SK-N-SH treated with all-trans-retinoic acid at 6 μM for 48 hours (cell line): ENCODE data around the gene LENG1.

ENCODE experiments used
- ATAC-seq: fragments of 200-7000 bp; cut with Tn5 transposase; 3 replicates; pipeline ENCODE4 v1.9.1; 2020; ENCODE audit warnings: mild to moderate bottlenecking, moderate library complexity
- BACH2 ChIP-seq: fragments of 250-450 bp; sonication (Bioruptor Pico); IDR thresholded peaks from 2 replicates; pipeline ENCODE4 v1.9.0; 2021; ENCODE audit warnings: mild to moderate bottlenecking, borderline replicate concordance
- CSDC2 ChIP-seq: fragments of 250-450 bp; sonication (Bioruptor Pico); IDR thresholded peaks from 2 replicates; pipeline ENCODE4 v1.5.0; 2020; ENCODE audit warnings: mild to moderate bottlenecking, moderate library complexity
- ESRRG ChIP-seq: fragments of 250-450 bp; sonication (Bioruptor Pico); IDR thresholded peaks from 2 replicates; pipeline ENCODE4 v1.6.1; 2021; ENCODE audit warnings: mild to moderate bottlenecking
- GLIS3 ChIP-seq: fragments of 250-450 bp; sonication (Bioruptor Pico); IDR thresholded peaks from 2 replicates; pipeline ENCODE4 v1.5.0; 2020; ENCODE audit warnings: mild to moderate bottlenecking, moderate library complexity
- ISL1 ChIP-seq: fragments of 250-450 bp; sonication (Bioruptor Pico); IDR thresholded peaks from 2 replicates; pipeline ENCODE4 v2.1.2; 2022; ENCODE audit warnings: mild to moderate bottlenecking, moderate library complexity
- OSR1 ChIP-seq: fragments of 250-450 bp; sonication (Bioruptor Pico); IDR thresholded peaks from 2 replicates; pipeline ENCODE4 v1.8.0; 2022; ENCODE audit warnings: moderate library complexity, mild to moderate bottlenecking, inconsistent platforms
- PPARA ChIP-seq: fragments of 250-450 bp; sonication (Bioruptor Pico); IDR thresholded peaks from 2 replicates; pipeline ENCODE4 v1.5.0; 2020; ENCODE audit warnings: mild to moderate bottlenecking, borderline replicate concordance
- RARB ChIP-seq: fragments of 250-450 bp; sonication (Bioruptor Pico); IDR thresholded peaks from 2 replicates; pipeline ENCODE4 v1.8.0; 2021; ENCODE audit warnings: mild to moderate bottlenecking, moderate library complexity
- SNAI2 ChIP-seq: fragments of 250-450 bp; sonication (Bioruptor Pico); IDR thresholded peaks from 2 replicates; pipeline ENCODE4 v1.5.0; 2020; ENCODE audit warnings: mild to moderate bottlenecking, moderate library complexity
- TCF4 ChIP-seq: fragments of 250-450 bp; sonication (Bioruptor Pico); IDR thresholded peaks from 2 replicates; pipeline ENCODE4 v1.8.0; 2021; ENCODE audit warnings: mild to moderate bottlenecking, moderate library complexity, borderline replicate concordance
- TOX ChIP-seq: fragments of 250-450 bp; sonication (Bioruptor Pico); IDR thresholded peaks from 2 replicates; pipeline ENCODE4 v1.8.0; 2021; ENCODE audit warnings: mild to moderate bottlenecking, moderate library complexity, borderline replicate concordance
- ZFP3 ChIP-seq: fragments of 250-450 bp; sonication (Bioruptor Pico); IDR thresholded peaks from 2 replicates; pipeline ENCODE4 v1.5.0; 2020; ENCODE audit warnings: mild to moderate bottlenecking, moderate library complexity
- ZFP30 ChIP-seq: fragments of 450-650 bp; formaldehyde crosslinking; IDR thresholded peaks from 2 replicates; pipeline ENCODE4 v1.5.0; 2022; ENCODE audit warnings: mild to moderate bottlenecking, moderate library complexity
- ZNF70 ChIP-seq: fragments of 450-650 bp; formaldehyde crosslinking; IDR thresholded peaks from 2 replicates; pipeline ENCODE4 v1.5.0; 2020; ENCODE audit warnings: mild to moderate bottlenecking, moderate library complexity
- ZNF8 ChIP-seq: fragments of 450-650 bp; formaldehyde crosslinking; IDR thresholded peaks from 2 replicates; pipeline ENCODE4 v1.5.0; 2020; ENCODE audit warnings: mild to moderate bottlenecking, moderate library complexity
- TF ChIP-seq, protein P1 (sequence below): fragments of 250-450 bp; sonication (Bioruptor Pico); IDR thresholded peaks from 2 replicates; pipeline ENCODE4 v1.8.0; 2021; ENCODE audit warnings: low read depth, mild to moderate bottlenecking, moderate library complexity, borderline replicate concordance
- TF ChIP-seq, protein P2 (sequence below): fragments of 250-450 bp; sonication (Bioruptor Pico); IDR thresholded peaks from 2 replicates; pipeline ENCODE4 v1.5.1; 2020; ENCODE audit warnings: low read depth, mild to moderate bottlenecking, moderate library complexity
- TF ChIP-seq, protein P3 (sequence below): fragments of 250-450 bp; sonication (Bioruptor Pico); IDR thresholded peaks from 2 replicates; pipeline ENCODE4 v1.5.1; 2021; ENCODE audit warnings: mild to moderate bottlenecking, moderate library complexity
- TF ChIP-seq, protein P4 (sequence below): fragments of 250-450 bp; sonication (Bioruptor Pico); IDR thresholded peaks from 2 replicates; pipeline ENCODE4 v1.5.0; 2020; ENCODE audit warnings: mild to moderate bottlenecking, moderate library complexity

The LENG1 gene

DNA sequence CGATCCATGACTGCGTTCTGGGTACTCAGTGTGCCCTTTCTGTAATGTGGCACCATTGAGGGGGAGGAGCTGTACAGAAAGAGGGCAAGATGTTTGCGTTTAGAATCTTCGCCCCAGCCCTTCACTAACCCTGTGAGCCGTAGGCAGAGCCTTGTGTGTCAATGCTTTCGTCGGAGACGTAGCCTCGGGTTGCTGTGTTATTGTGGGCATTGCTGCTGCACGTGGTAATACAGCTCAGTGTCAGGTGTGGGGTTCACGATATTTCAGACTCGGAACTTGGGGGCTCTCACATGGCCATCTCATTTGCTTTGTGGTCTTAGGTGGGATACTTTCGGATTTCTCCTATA is 47.3 kb upstream of the LENG1 start (continued):
- TF ChIP-seq, protein P1, sequence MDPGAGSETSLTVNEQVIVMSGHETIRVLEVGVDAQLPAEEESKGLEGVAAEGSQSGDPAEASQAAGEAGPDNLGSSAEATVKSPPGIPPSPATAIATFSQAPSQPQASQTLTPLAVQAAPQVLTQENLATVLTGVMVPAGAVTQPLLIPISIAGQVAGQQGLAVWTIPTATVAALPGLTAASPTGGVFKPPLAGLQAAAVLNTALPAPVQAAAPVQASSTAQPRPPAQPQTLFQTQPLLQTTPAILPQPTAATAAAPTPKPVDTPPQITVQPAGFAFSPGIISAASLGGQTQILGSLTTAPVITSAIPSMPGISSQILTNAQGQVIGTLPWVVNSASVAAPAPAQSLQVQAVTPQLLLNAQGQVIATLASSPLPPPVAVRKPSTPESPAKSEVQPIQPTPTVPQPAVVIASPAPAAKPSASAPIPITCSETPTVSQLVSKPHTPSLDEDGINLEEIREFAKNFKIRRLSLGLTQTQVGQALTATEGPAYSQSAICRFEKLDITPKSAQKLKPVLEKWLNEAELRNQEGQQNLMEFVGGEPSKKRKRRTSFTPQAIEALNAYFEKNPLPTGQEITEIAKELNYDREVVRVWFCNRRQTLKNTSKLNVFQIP (CRISPR knock-in tag), result no peak
- TF ChIP-seq, protein P2, sequence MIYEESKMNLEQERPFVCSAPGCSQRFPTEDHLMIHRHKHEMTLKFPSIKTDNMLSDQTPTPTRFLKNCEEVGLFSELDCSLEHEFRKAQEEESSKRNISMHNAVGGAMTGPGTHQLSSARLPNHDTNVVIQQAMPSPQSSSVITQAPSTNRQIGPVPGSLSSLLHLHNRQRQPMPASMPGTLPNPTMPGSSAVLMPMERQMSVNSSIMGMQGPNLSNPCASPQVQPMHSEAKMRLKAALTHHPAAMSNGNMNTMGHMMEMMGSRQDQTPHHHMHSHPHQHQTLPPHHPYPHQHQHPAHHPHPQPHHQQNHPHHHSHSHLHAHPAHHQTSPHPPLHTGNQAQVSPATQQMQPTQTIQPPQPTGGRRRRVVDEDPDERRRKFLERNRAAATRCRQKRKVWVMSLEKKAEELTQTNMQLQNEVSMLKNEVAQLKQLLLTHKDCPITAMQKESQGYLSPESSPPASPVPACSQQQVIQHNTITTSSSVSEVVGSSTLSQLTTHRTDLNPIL (CRISPR knock-in tag), result no peak

DNA sequence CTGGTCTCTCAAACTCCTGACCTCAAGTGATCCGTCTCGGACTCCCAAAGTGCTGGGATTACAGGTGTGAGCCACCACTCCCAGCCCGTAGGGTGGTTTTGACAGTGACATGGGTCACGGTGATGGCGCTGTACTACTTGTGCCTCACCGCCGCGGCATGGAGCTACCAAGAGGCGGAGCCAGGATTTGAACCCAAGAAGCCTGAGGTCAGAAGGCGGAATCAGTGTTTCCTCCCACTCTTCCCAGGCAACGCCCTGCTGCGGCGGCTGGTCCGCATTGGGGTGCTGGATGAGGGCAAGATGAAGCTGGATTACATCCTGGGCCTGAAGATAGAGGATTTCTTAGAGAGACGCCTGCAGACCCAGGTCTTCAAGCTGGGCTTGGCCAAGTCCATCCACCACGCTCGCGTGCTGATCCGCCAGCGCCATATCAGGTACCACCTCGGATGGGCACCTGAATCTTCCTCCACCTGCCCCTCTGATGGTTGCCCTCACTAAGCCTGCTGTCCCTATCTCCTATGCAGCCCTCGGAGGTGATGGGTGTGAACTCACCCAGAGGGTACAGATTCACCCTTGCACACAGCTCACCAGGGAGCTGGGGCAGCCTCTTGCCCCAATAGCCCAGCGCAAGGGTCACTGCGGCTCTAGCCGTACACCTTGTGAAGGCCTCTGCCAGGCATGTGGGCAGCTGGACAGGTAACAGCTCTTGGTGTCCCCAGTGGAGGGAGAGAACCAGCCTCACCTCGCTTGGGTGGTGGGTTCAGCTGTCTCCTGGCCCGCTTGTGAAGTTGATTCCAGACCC is 46.7 kb upstream of the LENG1 start:
- ATAC-seq, result no peak
- TF ChIP-seq TOX (CRISPR knock-in tag), result no peak
- TF ChIP-seq RARB (CRISPR knock-in tag), result no peak
- no peak for TF ChIP-seq CSDC2
- no peak for TF ChIP-seq PPARA (CRISPR knock-in tag)
- TF ChIP-seq ISL1 (CRISPR knock-in tag), result no peak
- TF ChIP-seq, protein P1 (CRISPR knock-in tag), result no peak
- TF ChIP-seq, protein P2 (CRISPR knock-in tag), result no peak
- TF ChIP-seq, protein P3, sequence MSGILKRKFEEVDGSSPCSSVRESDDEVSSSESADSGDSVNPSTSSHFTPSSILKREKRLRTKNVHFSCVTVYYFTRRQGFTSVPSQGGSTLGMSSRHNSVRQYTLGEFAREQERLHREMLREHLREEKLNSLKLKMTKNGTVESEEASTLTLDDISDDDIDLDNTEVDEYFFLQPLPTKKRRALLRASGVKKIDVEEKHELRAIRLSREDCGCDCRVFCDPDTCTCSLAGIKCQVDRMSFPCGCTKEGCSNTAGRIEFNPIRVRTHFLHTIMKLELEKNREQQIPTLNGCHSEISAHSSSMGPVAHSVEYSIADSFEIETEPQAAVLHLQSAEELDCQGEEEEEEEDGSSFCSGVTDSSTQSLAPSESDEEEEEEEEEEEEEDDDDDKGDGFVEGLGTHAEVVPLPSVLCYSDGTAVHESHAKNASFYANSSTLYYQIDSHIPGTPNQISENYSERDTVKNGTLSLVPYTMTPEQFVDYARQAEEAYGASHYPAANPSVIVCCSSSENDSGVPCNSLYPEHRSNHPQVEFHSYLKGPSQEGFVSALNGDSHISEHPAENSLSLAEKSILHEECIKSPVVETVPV (CRISPR knock-in tag), result no peak
- TF ChIP-seq OSR1 (CRISPR knock-in tag), result no peak
- no peak for TF ChIP-seq TCF4
- TF ChIP-seq ZNF70, result no peak
- TF ChIP-seq, protein P4, sequence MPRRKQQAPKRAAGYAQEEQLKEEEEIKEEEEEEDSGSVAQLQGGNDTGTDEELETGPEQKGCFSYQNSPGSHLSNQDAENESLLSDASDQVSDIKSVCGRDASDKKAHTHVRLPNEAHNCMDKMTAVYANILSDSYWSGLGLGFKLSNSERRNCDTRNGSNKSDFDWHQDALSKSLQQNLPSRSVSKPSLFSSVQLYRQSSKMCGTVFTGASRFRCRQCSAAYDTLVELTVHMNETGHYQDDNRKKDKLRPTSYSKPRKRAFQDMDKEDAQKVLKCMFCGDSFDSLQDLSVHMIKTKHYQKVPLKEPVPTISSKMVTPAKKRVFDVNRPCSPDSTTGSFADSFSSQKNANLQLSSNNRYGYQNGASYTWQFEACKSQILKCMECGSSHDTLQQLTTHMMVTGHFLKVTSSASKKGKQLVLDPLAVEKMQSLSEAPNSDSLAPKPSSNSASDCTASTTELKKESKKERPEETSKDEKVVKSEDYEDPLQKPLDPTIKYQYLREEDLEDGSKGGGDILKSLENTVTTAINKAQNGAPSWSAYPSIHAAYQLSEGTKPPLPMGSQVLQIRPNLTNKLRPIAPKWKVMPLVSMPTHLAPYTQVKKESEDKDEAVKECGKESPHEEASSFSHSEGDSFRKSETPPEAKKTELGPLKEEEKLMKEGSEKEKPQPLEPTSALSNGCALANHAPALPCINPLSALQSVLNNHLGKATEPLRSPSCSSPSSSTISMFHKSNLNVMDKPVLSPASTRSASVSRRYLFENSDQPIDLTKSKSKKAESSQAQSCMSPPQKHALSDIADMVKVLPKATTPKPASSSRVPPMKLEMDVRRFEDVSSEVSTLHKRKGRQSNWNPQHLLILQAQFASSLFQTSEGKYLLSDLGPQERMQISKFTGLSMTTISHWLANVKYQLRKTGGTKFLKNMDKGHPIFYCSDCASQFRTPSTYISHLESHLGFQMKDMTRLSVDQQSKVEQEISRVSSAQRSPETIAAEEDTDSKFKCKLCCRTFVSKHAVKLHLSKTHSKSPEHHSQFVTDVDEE (CRISPR knock-in tag), result no peak
- TF ChIP-seq ZNF8 (CRISPR knock-in tag), result no peak
- TF ChIP-seq GLIS3 (CRISPR knock-in tag), result no peak
- no peak for TF ChIP-seq ZFP30
- no peak for TF ChIP-seq ZFP3 (CRISPR knock-in tag)

DNA sequence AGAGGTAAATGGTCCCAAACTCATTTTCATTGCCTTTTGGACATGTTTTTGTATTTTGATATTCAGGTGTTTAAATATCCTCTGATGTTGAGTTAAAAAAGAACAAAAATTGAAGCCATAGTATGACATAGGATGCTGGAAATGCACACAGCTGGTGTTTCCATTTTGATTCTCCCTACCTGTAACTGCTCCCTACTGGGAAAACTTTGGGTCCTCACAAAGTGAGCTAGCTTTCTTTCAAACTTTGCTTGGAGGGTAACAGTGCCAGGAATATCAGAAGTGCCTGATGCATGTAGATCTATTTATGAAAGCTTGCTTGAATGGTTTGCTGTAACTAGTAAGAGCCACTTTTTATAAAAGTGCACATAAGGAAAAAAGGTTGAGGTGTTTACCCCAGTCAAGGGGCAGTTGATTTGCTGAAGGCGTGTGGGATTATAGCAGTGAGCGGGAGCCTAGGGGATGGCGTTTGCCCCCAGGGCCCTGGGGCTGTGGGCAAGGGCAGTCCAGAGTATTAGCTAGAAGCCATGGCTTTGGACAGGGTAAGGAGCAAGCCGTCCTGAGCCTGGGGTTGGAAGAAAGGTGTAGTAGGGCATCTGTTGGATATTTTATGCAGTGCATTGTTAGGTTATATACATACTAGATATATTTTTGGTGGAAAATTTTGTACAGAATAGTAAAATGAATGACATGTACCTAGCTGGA is 45.4 kb upstream of the LENG1 start:
- ATAC-seq, result no peak
- TF ChIP-seq CSDC2, result no peak
- TF ChIP-seq, protein P4 (CRISPR knock-in tag), result no peak
- TF ChIP-seq, protein P3 (CRISPR knock-in tag), result no peak
- TF ChIP-seq ZFP30, result no peak
- TF ChIP-seq BACH2 (CRISPR knock-in tag), result no peak
- TF ChIP-seq, protein P2 (CRISPR knock-in tag), result no peak
- no peak for TF ChIP-seq ZNF70
- no peak for TF ChIP-seq ESRRG (CRISPR knock-in tag)
- no peak for TF ChIP-seq SNAI2 (CRISPR knock-in tag)
- TF ChIP-seq ZNF8 (CRISPR knock-in tag), result no peak
- TF ChIP-seq GLIS3 (CRISPR knock-in tag), result no peak
- no peak for TF ChIP-seq ZFP3 (CRISPR knock-in tag)
